Loucy (cell line): ENCODE results near the gene C1QC.
A peak's percentile ranks its signal among the peaks of the same experiment; 100 is the strongest.
"Not testable (repeated sequence)": the region's sequence is repeated elsewhere in the genome, so short reads cannot be mapped to it uniquely, and the experiment has no call there.

Experiments
- H2AFZ ChIP-seq: fragments of 200-600 bp; sonication (generic); 2 replicates; pipeline ENCODE4 v1.6.0; 2016; ENCODE audit warnings: antibody characterized with exemption, mild to moderate bottlenecking, low read length, moderate library complexity
- H3F3A ChIP-seq: fragments of 200-600 bp; 2 replicates; pipeline ENCODE4 v1.6.0; 2016; ENCODE audit warnings: antibody characterized with exemption, low read depth, mild to moderate bottlenecking
- H3K27me3 ChIP-seq: fragments of 200-600 bp; sonication (generic); 2 replicates; pipeline ENCODE4 v1.6.1; 2014; ENCODE audit warnings: low read length, mild to moderate bottlenecking; ENCODE audit not compliant: insufficient read depth, poor library complexity, severe bottlenecking
- H3K36me3 ChIP-seq: fragments of 200-600 bp; sonication (generic); 2 replicates; pipeline ENCODE4 v1.6.1; 2016; ENCODE audit warnings: low read length; ENCODE audit not compliant: insufficient read depth
- H3K4me1 ChIP-seq: fragments of 200-600 bp; sonication (generic); 2 replicates; pipeline ENCODE4 v1.5.1; 2014; ENCODE audit warnings: low read length, mild to moderate bottlenecking; ENCODE audit not compliant: insufficient read depth, poor library complexity, severe bottlenecking
- H3K4me2 ChIP-seq: fragments of 200-600 bp; sonication (generic); 2 replicates; pipeline ENCODE4 v1.6.0; 2014; ENCODE audit warnings: antibody characterized with exemption, low read length, low read depth, mild to moderate bottlenecking; ENCODE audit not compliant: poor library complexity, severe bottlenecking
- H3K4me3 ChIP-seq: fragments of 200-600 bp; sonication (generic); 2 replicates; pipeline ENCODE4 v1.5.1; 2014; ENCODE audit warnings: low read length, mild to moderate bottlenecking, mixed read lengths; ENCODE audit not compliant: poor library complexity, severe bottlenecking
- H3K79me2 ChIP-seq: fragments of 200-600 bp; sonication (generic); 2 replicates; pipeline ENCODE4 v1.6.1; 2014; ENCODE audit warnings: low read length; ENCODE audit not compliant: insufficient read depth
- H3K9ac ChIP-seq: fragments of 200-600 bp; sonication (generic); 2 replicates; pipeline ENCODE4 v1.6.0; 2014; ENCODE audit warnings: mild to moderate bottlenecking, low read depth, low read length, moderate library complexity; ENCODE audit not compliant: poor library complexity, severe bottlenecking
- H3K9me2 ChIP-seq: fragments of 200-600 bp; sonication (generic); replicated peaks from 2 replicates; pipeline ENCODE4 v1.6.1; 2016; ENCODE audit warnings: low read depth, low read length, mixed read lengths
- H3K9me3 ChIP-seq: fragments of 200-600 bp; sonication (generic); 2 replicates; pipeline ENCODE4 v1.6.1; 2014; ENCODE audit warnings: mild to moderate bottlenecking, antibody characterized with exemption, low read length, low read depth; ENCODE audit not compliant: insufficient read depth
- H4K20me1 ChIP-seq: fragments of 200-600 bp; sonication (generic); 2 replicates; pipeline ENCODE4 v1.6.0; 2014; ENCODE audit warnings: antibody characterized with exemption, low read length, mild to moderate bottlenecking; ENCODE audit not compliant: insufficient read depth, poor library complexity, severe bottlenecking
- CTCF ChIP-seq: fragments of 200-600 bp; sonication (generic); conservative IDR thresholded peaks from 2 replicates; pipeline ENCODE4 v1.5.1; 2014; ENCODE audit warnings: mild to moderate bottlenecking, antibody characterized with exemption, low read length
- EZH2phosphoT487 ChIP-seq: fragments of 200-600 bp; IDR thresholded peaks from 2 replicates; pipeline ENCODE4 v1.6.1; 2018; ENCODE audit warnings: antibody characterized with exemption, mild to moderate bottlenecking, moderate library complexity, borderline replicate concordance

The C1QC gene

GRCh38 chr1:22673486-22674409 lies 30.3 kb downstream of the C1QC start:
- Histone ChIP-seq H3K27me3 (no peaks in the 10 kb centered on the region), H3K79me2 (no peaks in the 10 kb centered on the region), H2AFZ (no peak overlapping the region), H3K36me3 (no peaks in the 10 kb centered on the region), H3K9me2 (no peaks in the 10 kb centered on the region), H3K9me3 (no peaks in the 10 kb centered on the region), H3K9ac (no peak overlapping the region), H3K4me3 (no peak overlapping the region), H3F3A (no peaks in the 10 kb centered on the region), H3K4me2 (no peak overlapping the region), H3K4me1 (no peaks in the 10 kb centered on the region), H4K20me1 (no peaks in the 10 kb centered on the region)
- TF ChIP-seq CTCF (peak; percentile 89), EZH2phosphoT487 (no peak)

- no peaks in the 10 kb centered on the region for H3K4me1 ChIP-seq
- H3K79me2 ChIP-seq: no peaks in the 10 kb centered on the region
- H3K27me3 ChIP-seq: no peaks in the 10 kb centered on the region
- H2AFZ ChIP-seq: no peak overlapping the region
- H3K4me3 ChIP-seq: no peak overlapping the region
- TF ChIP-seq CTCF (no peak), EZH2phosphoT487 (no peak)
- no peaks in the 10 kb centered on the region for H3F3A ChIP-seq
- H3K9ac ChIP-seq: no peak overlapping the region
- H4K20me1 ChIP-seq: no peaks in the 10 kb centered on the region
- H3K9me3 ChIP-seq: no peaks in the 10 kb centered on the region
- no peaks in the 10 kb centered on the region for H3K36me3 ChIP-seq
- H3K9me2 ChIP-seq: no peaks in the 10 kb centered on the region
- no peak overlapping the region for H3K4me2 ChIP-seq
Measured at GRCh38 chr1:22674410-22674749, 30.9 kb downstream of the C1QC start.

- not testable (repeated sequence) for H3K9me3 ChIP-seq, H3K9me2 ChIP-seq, H3F3A ChIP-seq, H3K79me2 ChIP-seq, H3K4me3 ChIP-seq, H4K20me1 ChIP-seq, H3K36me3 ChIP-seq, H3K27me3 ChIP-seq, H3K4me2 ChIP-seq, H2AFZ ChIP-seq, H3K4me1 ChIP-seq, H3K9ac ChIP-seq
Measured at GRCh38 chr1:22676151-22676550, 32.7 kb downstream of the C1QC start.
